TTC549 (cell line): ENCODE results near the gene TSC22D2.

Experiments
- FAIRE-seq: peaks from 2 replicates; lab custom pipeline; 2012; peaks lifted over from hg19 to GRCh38; lab: Jason Lieb, UNC

The TSC22D2 gene

DNA sequence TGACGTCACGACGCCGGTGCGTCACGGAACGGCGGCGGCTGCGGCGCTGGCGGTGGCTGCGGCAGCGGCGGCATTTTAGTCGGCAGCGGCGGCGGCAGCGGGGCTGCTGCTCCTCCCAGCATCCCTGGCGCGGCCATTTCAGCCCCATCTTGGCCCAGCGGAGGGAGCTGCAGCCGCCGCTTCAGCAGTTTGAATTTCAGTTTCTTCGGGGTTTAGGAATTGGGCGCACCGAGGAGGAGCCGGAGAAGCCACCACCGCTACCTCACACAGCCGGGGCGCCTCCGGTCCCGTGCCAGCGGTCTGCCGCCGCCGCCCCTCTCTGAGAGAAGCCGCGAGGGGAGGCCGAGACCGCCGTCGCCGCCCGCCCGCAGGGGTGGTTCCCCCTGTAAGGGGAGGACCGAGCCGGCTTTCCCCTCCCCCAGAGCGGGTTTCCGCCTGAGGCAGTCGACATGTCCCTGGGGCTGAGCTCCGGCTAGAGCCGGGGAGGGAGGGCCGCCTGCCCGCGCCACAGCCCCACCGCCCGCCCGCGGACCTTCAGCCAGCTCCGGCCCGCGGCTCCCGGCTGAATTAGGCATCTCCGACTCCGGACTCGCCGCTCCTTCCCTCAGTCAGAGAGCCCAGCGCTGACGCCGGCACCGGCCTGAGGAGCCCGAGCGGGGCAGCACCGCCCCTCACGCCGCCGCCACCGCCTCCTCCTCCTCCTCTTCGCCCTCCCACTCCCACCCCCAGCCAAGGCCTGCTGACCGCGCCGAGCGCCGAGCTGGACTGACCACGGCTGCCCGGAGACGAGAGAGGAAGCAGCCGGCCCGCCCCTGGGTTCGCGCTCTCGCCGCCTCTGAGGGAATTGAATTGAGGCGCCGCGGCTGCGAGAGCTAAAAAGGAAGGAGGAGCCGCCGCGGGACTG lies at the start of gene TSC22D2:
TSC22D2 (plus strand) TSS at position 78 of the 904 bp plus-strand sequence. CDS start 1,053 bp downstream, outside the sequence.
- FAIRE-seq = no peak

DNA sequence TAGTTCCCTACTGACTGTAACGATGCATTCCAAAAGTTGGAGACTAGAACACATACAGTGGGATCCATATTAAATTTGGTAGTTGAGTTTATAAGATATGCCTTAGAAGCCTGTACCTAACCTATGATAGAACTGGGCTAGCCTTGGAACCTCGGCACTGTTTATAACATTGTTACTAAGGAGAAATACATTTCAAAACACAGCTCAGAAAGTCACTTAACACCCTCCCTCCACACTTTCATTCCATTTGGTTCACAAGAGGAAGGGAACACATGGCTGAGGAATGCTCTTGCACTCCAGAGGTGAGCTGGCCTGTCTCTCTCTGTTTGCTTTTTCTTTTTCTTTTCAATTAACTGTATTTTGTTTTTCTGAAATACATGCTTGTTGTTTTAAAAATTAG lies 48.7 kb upstream of the TSC22D2 start:
- FAIRE-seq = no peak

DNA sequence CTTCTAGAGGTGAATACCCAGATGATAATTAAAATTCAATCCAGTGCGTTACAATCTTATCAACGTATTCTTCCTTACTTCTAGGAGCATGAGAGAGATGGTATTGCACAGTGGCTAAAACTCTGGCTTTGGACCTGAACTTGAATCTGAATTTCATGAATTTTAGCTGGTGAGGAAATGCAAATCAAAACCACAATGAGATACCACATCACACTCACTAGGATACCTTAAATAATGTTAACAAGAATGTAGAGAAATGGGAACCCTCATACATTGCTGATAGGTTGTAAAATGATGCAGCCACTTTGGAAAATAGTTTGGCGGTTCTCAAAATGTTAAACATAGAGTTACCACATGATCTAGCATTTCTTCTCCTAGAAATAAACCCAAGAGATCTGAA lies 47.1 kb upstream of the TSC22D2 start:
- no peak for FAIRE-seq

DNA sequence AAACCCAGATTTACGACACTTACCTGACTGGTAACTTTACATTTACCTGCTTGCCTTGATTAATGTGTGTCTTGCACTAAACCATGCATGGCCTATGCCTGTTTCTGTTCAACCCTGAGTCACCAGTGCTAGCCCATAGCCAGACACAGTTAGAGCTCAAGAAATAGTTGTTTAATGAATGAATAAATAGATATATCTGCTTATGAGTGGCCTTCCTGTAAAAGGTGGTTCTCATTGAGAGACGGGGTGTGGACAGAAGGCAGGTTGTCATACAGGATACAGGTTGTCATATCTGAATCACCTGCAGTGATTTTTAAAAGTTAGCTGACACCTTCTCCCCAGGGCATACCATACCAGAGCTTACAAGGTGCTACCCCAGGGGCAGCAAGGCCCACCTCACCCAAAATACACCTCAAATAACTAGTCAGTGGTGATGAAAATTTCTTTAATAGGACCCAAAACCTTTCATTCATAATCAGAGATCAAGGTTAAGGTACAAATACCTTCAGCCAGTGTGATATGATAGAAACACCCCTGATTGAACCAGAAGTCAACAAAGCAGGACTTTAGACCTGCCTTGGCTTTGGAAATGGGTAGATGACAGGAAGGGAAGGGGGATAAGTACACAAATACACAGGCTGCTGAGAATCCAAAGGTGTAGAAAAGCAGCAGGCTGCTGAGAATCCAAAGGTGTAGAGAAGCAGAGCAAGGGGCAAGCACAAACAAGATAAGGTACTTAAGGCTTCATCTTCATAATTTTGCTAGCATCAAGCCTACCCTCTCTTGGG lies 45.4 kb upstream of the TSC22D2 start:
- no peak for FAIRE-seq

DNA sequence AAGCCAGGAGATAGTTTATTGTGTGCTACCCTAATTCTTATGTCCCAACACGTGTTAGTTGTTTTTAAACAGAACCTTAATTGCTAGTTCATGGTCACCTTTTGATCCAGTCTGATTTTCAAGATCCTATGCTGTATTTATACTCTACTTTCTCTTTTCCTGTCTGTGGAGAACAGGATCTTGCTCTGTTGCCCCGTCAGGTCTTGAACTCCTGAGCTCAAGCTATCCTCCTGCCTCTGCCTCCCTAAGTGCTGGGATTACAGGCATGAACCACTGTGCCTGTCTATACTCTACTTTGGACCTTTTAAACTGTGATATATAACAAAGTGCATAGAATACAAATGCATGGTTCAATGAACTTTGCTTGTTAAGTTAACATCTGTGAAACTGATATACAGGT lies 44.7 kb upstream of the TSC22D2 start:
- FAIRE-seq = no peak

DNA sequence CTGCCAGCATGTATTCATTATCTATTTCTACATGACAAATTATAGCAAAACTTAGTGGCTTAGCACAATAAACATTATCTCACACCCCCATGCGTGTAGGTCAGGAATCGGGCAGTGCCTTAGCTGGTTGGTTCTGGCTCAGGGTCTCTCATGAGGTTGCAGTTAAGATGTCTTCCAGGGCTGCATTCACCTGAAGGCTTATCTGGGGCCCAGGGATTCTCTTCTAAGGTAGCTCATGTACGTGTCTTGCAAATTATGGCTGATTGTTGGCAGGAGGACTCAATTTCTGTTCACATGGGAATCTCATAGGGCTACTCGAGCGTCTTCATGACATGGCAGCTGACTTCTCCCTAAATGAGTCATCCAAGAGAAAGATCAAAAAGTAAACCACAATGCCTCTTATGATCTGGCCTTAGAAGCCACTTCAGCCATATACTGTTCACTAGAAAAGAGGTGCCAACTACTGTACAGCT lies 42.9 kb upstream of the TSC22D2 start:
- FAIRE-seq = no peak

DNA sequence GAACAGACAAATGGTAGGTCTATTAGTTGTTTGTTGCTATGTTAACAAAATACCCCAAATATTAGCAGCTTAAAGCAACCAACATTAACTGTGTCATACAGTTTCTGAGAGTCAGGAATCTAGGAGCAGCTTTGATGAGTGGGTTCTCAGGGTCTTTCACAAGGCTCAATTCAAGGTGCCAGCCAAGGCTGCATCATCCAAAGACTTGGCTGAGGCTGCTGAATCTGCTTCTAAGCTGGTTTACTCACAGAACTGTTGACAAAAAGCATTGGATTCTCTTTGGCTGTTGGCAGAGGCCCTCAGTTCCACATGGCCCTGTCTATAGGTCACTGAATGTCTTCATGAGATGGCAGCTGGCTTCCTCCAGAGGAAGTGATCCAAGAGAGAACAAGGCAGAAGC lies 40.3 kb upstream of the TSC22D2 start:
- no peak for FAIRE-seq

DNA sequence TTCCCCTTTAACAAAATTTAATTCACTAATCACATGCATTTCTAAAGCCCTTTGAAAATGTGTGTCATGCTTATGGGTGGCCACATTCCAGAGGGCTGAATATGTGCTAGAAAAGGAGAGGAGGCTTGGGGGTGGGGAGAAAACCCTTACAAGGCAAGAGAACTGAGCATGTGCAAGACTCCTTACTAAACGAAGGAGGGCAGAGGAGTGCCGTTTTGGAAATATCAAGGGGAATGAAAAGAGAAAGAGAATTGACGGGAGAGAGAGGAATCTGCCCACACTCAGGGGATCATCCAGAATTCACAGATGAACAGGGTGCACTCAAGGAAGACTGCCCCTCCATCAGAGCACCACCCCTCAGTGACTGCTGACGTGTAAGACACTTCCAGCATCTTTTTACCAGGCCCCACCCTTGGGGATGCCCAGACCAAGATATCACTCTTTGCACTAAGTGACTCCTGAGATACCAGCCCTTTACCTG lies 37.9 kb upstream of the TSC22D2 start:
- no peak for FAIRE-seq

DNA sequence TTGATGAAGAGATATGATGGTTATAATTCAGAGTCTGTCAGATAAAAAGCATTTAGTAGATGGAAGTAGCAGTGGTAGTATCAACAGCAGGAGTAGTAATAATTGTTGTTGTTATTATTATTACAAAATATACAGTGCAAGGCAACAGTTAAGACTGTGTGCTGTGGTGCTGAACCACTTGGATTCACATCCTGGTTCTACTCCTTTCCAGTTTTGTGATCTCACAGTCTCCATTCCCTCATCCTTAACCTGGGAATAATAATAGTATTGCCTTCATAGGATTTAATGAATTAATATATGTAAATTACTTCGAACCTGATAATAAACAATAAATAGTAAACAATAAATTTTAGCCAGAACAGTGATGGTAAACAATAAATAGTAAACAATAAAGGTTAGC lies 37.1 kb upstream of the TSC22D2 start:
- no peak for FAIRE-seq

DNA sequence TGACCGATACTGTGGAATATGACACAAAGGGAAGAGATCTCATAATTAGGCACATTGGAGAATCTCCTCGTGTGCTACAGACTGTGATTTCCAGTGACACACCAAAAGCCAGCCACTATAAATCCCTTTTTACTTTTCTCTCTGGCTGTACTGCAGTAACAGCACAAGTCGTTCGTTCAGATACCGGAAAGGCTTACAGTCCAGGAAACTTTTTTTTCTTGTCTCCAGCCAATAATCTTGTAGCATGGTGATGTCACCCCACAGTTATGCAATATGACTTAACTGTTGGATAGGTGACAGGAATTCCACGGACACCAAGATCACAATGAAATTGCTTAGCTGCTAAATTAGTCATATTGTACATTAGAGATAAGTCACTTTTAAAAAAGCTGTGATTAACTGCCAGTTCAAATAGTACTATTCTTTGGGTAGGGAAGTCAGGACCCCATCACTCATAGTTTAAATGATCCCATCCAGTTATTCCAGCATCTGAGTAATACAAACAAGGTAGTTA lies 36.3 kb upstream of the TSC22D2 start:
- FAIRE-seq = no peak

DNA sequence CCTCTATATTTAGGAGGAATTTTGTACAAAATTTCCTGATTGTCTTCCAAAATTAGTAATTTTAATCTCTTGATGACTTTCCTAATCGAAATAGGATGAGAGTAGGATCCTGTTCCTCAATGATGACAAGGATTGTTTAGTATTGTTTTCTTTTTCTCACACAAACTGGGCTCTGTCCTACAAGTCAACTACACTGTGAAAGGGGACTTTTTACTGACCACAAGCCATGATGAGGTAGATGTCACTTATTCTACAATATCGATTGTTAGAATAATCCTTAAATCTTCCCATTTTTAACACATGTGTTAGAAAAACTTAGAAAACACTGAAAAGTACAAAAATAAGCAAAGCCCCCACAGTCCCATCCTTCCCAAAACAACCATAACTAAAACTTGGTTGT lies 35.8 kb upstream of the TSC22D2 start:
- FAIRE-seq = no peak

DNA sequence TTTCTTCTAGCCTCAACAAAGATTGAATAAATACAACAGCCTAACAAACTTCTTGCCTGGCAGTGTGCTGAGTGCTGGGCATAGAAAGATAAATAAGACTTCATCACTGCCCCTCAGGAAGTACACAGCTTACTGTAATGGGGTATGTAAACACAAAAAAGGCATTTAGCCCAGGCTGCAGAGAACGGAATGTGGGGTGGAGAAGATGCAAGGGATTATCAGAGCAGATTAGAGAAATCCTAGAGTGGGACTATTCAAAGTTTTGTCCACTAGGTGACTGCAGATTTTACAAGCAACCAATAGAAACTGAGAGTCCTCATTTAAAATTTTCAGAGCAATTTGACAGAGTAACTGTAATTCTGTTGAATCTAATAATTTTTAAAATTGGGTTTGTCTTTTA lies 35.4 kb upstream of the TSC22D2 start:
- FAIRE-seq = no peak

DNA sequence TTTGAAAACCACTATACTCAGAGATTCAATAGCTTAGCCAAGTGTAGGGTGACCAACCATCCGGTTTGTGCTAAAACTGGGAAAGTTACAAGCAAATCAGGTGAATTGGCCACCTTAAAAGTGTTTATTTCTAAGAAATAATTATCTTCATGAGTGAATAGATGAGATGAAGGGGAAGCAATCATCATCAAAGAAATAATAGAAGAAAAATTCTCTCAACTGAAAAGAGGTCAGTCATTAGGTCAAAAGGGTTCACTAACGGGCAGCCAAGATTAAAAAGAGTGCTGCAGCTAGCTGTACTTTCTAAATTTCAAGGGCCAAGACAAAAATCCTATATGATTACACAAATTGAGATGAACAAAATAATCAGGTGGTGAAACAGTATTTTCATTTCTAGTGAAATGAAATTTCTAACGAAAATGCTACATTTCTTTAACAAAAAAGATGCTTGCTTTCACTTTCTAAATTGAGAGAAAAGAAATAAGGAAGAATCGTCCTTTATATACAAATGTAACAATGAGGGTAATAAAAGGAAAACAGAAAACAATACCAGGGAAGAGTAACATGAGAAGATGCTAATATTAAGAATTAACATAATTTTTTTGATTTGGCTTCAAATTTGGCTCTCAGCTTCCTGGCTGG lies 34.7 kb upstream of the TSC22D2 start:
- FAIRE-seq = no peak

DNA sequence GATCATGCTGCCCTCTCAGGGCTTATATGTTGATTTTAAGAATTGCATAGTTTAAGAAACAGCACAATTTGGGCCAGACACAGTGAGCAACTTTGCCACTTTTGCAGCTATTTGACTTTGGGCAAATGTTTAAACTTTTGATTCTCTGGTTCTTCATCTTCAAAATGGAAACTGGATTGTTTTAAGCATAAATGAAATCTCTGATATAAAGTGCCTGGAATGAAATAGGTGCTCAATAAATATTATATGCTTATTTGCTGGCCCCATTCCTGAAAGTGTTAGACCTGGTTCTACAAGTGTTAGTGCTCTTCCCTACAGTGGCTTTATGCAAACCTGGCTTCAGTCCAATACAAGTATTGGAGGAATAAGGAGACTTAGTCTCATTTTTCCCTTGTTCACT lies 33.1 kb upstream of the TSC22D2 start:
- FAIRE-seq = no peak

DNA sequence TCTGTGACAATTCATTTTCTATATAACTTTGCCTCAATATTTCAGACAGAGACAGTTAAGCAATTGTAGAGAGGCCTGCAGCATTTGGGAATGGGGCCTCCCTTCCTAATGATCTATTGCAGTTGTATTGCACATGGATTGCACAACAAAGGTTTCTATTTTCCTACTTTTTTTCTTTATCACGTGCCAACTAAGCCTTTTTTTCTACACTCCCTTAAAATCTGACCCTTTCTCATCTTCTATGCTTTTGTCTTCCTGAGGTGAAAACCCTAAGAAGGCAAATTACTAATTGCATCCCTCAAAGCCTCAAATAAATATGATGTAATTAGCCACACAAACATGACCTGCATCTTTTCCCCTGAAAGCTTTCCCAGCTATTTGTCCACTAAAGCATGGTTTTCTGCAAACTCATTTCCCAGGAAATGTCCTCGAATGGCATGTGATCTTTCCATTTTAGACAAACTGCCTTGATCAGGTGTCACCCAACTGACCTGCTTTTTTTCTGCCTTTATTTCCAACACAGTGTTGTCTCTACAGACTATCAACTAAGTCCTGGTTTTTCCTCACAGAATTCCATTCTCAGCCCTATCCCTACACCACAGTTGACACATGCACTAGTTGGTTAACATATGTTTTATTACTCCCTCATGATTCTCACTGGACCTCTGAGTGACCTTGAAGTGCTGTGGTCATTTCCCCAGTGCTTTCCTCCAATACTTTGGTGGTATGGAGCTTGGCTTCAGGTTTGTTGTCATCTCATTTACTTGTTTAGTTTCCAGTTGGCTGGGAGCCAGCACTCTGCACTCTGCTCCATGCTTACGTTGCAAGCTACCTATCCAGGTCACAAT lies 31.9 kb upstream of the TSC22D2 start:
- FAIRE-seq = no peak

DNA sequence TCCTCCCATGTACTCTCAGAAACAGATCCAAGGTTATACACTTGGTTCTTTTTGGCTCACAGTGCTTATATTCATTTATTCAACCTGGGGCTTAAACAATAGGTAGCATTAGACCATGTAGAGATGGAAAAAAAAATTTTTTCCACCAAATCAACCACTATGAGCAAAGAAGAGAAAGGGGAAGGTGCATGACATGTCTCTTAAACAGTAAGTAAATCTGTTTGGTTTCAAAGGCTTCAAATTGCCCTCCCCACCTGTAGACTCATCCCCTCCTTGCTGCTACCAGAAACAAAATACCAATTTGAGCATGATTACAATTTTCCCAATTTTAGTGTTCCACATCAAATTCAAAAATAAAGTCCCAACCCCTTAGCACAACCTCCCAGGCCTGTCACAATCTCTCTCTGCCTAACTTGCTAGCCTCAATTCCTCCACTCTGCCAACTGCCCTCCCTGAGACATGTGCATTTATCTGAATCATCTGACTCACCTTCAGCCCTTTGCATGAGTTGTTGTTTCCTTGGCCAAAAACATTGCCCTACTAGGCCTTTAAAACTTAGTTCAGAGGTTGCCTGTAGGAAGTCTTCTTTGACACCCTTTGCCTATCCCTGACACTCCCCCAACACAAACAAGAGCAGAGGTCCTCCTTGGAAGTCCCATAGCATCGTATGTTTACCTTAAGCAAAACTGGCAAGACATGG lies 30.3 kb upstream of the TSC22D2 start:
- no peak for FAIRE-seq

DNA sequence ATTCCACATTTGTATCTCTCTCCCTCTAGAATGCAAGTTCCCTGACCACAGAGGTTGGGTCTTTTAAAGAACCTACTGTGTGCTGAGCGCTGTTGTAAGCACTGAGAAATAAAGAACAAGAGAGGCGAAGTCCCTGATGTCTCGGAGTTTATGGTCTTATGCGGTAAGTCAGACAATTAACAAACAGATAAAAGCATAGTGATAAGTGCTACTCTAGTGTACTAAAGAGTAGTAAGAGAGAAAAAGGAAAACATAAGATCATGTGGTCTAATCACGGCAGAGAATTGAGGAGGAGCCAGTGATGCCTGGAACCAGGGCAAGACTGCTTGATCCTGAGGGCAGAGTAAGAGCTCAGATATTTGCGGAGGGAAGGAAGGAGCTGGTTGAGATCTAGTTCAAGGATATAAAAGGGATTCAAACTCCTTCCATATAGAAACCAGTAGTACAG lies 29.8 kb upstream of the TSC22D2 start:
- FAIRE-seq = no peak

DNA sequence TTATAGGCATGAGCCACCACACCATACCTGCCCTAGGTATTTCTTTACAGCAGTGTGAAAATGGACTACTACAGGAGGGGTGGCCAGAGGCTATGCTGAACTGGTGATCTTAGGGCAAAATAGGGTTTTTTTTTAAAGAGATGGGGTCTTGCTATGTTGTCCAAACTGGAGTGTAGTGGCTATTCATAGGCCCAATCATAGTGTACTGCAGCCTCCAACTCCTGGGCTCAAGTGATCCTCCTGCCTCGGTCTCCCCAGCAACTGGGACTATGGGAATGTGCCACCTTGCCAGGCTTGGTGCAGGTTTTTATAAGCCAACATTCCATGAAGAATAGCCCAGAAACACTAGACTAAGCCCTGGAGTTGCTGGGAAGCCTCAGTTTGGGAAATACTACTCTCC lies 28.6 kb upstream of the TSC22D2 start:
- no peak for FAIRE-seq

DNA sequence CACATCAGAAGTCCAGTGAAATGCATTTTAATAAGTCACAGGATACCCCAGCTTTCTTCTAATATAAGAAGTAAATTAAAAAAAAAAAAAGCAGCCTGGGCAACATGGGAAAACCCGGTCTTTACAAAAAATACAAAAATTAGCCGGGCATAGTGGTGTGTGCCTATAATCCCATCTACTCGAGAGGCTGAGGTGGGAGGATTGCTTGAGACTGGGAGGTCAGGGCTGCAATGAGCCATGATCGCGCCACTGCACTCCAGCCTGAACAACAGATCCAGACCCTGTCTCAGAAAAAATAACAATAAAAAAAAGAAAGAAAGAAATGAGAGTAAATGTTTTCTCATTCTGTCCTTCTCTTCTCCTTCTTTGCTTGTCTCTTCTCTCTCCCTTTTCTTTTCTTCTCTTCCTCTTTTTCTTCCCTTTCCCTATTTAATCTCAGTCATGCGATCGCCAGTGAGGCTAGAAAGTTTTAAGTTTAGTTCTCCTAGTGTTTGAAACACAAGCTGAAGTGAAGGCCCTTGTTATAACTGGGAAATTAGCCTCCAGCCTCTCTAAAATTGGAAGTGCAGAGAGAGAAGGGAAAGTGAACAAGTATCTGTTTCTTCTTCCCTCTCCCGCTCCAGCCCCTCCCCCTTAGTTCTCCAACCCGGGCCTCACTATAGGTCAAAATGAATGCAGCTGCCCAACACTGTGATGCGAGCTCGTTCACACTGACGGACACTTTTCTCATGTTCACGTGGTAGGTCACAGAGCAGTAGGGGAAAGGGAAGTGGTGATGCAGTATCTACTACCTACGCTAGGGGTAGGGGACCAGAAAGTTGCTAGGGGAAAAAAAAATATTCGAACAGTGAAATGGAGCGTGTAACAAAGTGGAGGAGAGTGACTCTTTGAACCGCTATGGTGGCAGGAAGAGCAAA lies 23.5 kb upstream of the TSC22D2 start:
- no peak for FAIRE-seq
